Measurements from ENCODE around the gene LMOD3.
A peak's percentile ranks its signal among the peaks of the same experiment; 100 is the strongest.

LMOD3 gene

GRCh38 chr3:69090021-69090420, 32.4 kb downstream of the LMOD3 start:
- no peak for DNase-seq

- DNase-seq, result no peak
Observed at GRCh38 chr3:69088063-69088462, 34.3 kb downstream of the LMOD3 start.

- DNase-seq, result no peak
Observed at GRCh38 chr3:69087030-69087791, 35.2 kb downstream of the LMOD3 start.

- DNase-seq, result peak; percentile 65
Observed at GRCh38 chr3:69085833-69086722, 36.3 kb downstream of the LMOD3 start.

GRCh38 chr3:69085168-69085832, 37.1 kb downstream of the LMOD3 start:
- no peak for DNase-seq

GRCh38 chr3:69084326-69085167, 37.8 kb downstream of the LMOD3 start, which contains the start of gene ARL6IP5:
TSS of gene ARL6IP5 (plus strand) at chr3:69084937. CDS start at chr3:69085048, 111 bp downstream.
- DNase-seq, result peak; percentile 69

GRCh38 chr3:69082805-69083204, 39.6 kb downstream of the LMOD3 start:
- DNase-seq, result no peak

GRCh38 chr3:69082361-69082760, 40.0 kb downstream of the LMOD3 start:
- DNase-seq, result no peak

GRCh38 chr3:69081583-69082262, 40.7 kb downstream of the LMOD3 start:
- DNase-seq, result no peak

- DNase-seq, result peak; percentile 58
Observed at GRCh38 chr3:69080233-69080920, 42.0 kb downstream of the LMOD3 start, which contains the start of gene UBA3. TSS of gene UBA3 (minus strand) at chr3:69080365. CDS start at chr3:69080353, 12 bp downstream.

- no peak for DNase-seq
Observed at GRCh38 chr3:69079269-69080159, 42.9 kb downstream of the LMOD3 start.

- DNase-seq, result no peak
Observed at GRCh38 chr3:69072928-69073327, 49.5 kb downstream of the LMOD3 start.

- no peak for DNase-seq
Observed at GRCh38 chr3:69066121-69066520, 56.3 kb downstream of the LMOD3 start.

GRCh38 chr3:69065318-69065964, 57.0 kb downstream of the LMOD3 start:
- DNase-seq, result no peak

GRCh38 chr3:69063636-69064035, 58.8 kb downstream of the LMOD3 start:
- DNase-seq, result no peak

- no peak for DNase-seq
Observed at GRCh38 chr3:69059688-69060087, 62.7 kb downstream of the LMOD3 start.

- no peak for DNase-seq
Observed at GRCh38 chr3:69058947-69059224, 63.5 kb downstream of the LMOD3 start.

GRCh38 chr3:69058180-69058946, 64.0 kb downstream of the LMOD3 start:
- no peak for DNase-seq
